Endothelial cell of umbilical vein (primary cell): ENCODE measurements around the gene PET100. TPM values are rescaled to one million over a fixed set of nuclear protein-coding genes. Genes with fewer than 3 reads are reported as not detected.

ENCODE experiments used
- BruUV-seq: library from RNA; stranded (reverse); fragments of 400-500 nt; replicated peaks from 2 replicates; lab custom pipeline; 2021; lab: Mats Ljungman, UMichigan
- CTCF ChIA-PET: fragments of 300-600, 350-600 bp; sonication (Branson Sonifier 250); formaldehyde crosslinking; loops from one replicate; lab custom pipeline; 2021; ENCODE audit warnings: antibody characterized with exemption, inconsistent platforms; lab: Charles Lee
- POLR2A ChIA-PET: fragments of 300-600, 350-600 bp; sonication (Branson Sonifier 250); formaldehyde crosslinking; loops from one replicate; lab custom pipeline; 2021; ENCODE audit warnings: antibody characterized with exemption, inconsistent platforms; lab: Charles Lee
- DNase-seq: peaks from one replicate; pipeline ENCODE4 v3.0.0-alpha.2; 2011; ENCODE audit warnings: low read depth, low spot score
- FAIRE-seq: peaks from 2 replicates; lab custom pipeline; 2011; peaks lifted over from hg19 to GRCh38; lab: Jason Lieb, UNC
- H2AFZ ChIP-seq: 2 replicates; pipeline ENCODE4 v1.6.0; 2012; ENCODE audit warnings: low read depth, low read length, control low read depth, inconsistent platforms
- H3K27ac ChIP-seq: 2 replicates; pipeline ENCODE4 v1.5.1; 2011; ENCODE audit warnings: low read depth, mild to moderate bottlenecking, control low read depth, low read length, moderate library complexity; ENCODE audit not compliant: insufficient read depth
- H3K27me3 ChIP-seq, 2 experiments: 2 replicates each; pipeline versions ENCODE4 v1.6.0 to v1.6.1; 2011; ENCODE audit warnings: low read length in 2 of 2, mixed read lengths in 1 of 2; ENCODE audit not compliant: control insufficient read depth in 2 of 2, insufficient read depth in 2 of 2
- H3K36me3 ChIP-seq, 2 experiments: 2 replicates in 1 of 2; 3 replicates in 1 of 2; pipeline ENCODE4 v1.5.1; 2011; ENCODE audit warnings: low read length in 2 of 2, mild to moderate bottlenecking in 1 of 2, moderate library complexity in 1 of 2; ENCODE audit not compliant: control insufficient read depth in 2 of 2, insufficient read depth in 2 of 2; ENCODE audit errors: extremely low read depth in 1 of 2
- H3K4me1 ChIP-seq: 3 replicates; pipeline ENCODE4 v1.5.1; 2011; ENCODE audit warnings: mild to moderate bottlenecking, low read length; ENCODE audit not compliant: control insufficient read depth, insufficient read depth; ENCODE audit errors: extremely low read depth
- H3K4me2 ChIP-seq: 2 replicates; pipeline ENCODE4 v1.6.1; 2011; ENCODE audit warnings: low read length, control low read depth, mixed read lengths; ENCODE audit not compliant: insufficient read depth
- H3K4me3 ChIP-seq, 3 experiments: fragments of 200-600 bp in 1 of 3; sonication (generic), shearing (Covaris generic) in 1 of 3; replicated peaks in 1 of 3; 2 replicates each; pipeline ENCODE4 v1.5.1; 2011 to 2016; ENCODE audit warnings: control low read depth in 3 of 3, low read length in 3 of 3, mild to moderate bottlenecking in 2 of 3, inconsistent platforms in 1 of 3, low read depth in 1 of 3, moderate library complexity in 1 of 3; ENCODE audit not compliant: insufficient read depth in 1 of 3
- H3K79me2 ChIP-seq: 2 replicates; pipeline ENCODE4 v1.6.0; 2012; ENCODE audit warnings: low read length, inconsistent platforms; ENCODE audit not compliant: control insufficient read depth, insufficient read depth
- H3K9ac ChIP-seq: replicated peaks from 2 replicates; pipeline ENCODE3; 2011; ENCODE audit warnings: low read length, control low read depth; ENCODE audit not compliant: insufficient read depth; ENCODE audit errors: extremely low read depth
- H3K9me1 ChIP-seq: replicated peaks from 3 replicates; pipeline ENCODE4 v1.6.0; 2011; ENCODE audit warnings: mild to moderate bottlenecking, low read length; ENCODE audit not compliant: control insufficient read depth, insufficient read depth; ENCODE audit errors: extremely low read depth
- H3K9me3 ChIP-seq: replicated peaks from 2 replicates; pipeline ENCODE4 v1.5.1; 2012; ENCODE audit warnings: low read length, inconsistent platforms; ENCODE audit not compliant: control insufficient read depth, insufficient read depth
- H4K20me1 ChIP-seq: replicated peaks from 2 replicates; pipeline ENCODE3; 2011; ENCODE audit warnings: mild to moderate bottlenecking, low read length; ENCODE audit not compliant: control insufficient read depth, insufficient read depth; ENCODE audit errors: extremely low read depth
- EZH2 ChIP-seq: IDR thresholded peaks from 2 replicates; pipeline ENCODE4 v1.6.1; 2012; ENCODE audit warnings: borderline replicate concordance, low read depth, mild to moderate bottlenecking, moderate library complexity, low read length, inconsistent platforms; ENCODE audit not compliant: severe bottlenecking
- FOS ChIP-seq: IDR thresholded peaks from 2 replicates; pipeline ENCODE4 v1.6.1; 2011; ENCODE audit warnings: mild to moderate bottlenecking, low read length, moderate library complexity, borderline replicate concordance; ENCODE audit not compliant: insufficient read depth
- GATA2 ChIP-seq: IDR thresholded peaks from 2 replicates; pipeline ENCODE4 v1.7.0; 2011; ENCODE audit warnings: low read depth, mild to moderate bottlenecking, moderate library complexity, mixed read lengths, low read length; ENCODE audit not compliant: insufficient read length, insufficient read depth
- JUN ChIP-seq: IDR thresholded peaks from 2 replicates; pipeline ENCODE4 v1.6.1; 2011; ENCODE audit warnings: borderline replicate concordance, low read depth; ENCODE audit not compliant: insufficient read length, insufficient read depth
- MYC ChIP-seq: IDR thresholded peaks from one replicate; pipeline ENCODE4 v1.6.1; 2011; ENCODE audit warnings: mild to moderate bottlenecking, low read depth, low read length
- POLR2A ChIP-seq: IDR thresholded peaks from 2 replicates; pipeline ENCODE4 v1.6.1; 2012; ENCODE audit warnings: low read depth, mild to moderate bottlenecking, control low read depth, low read length
- POLR2AphosphoS5 ChIP-seq: IDR thresholded peaks from 2 replicates; pipeline ENCODE4 v1.6.1; 2012; ENCODE audit warnings: low read depth, mild to moderate bottlenecking, control low read depth, low read length, moderate library complexity; ENCODE audit not compliant: insufficient read depth
- dilution Hi-C: fragments of 300-500 bp; cut with MboI; formaldehyde crosslinking; loops from one replicate; pipeline ENCODE4 v1.15.0; 2019; ENCODE audit warnings: low sequenced_read_pairs; ENCODE audit not compliant: extremely low pct_ligation_motif_present
- intact Hi-C: fragments of 100-400 bp; cut with micrococcal nuclease; formaldehyde crosslinking; loops from one replicate; pipeline ENCODE4 v1.10.0; 2022
- polyA plus RNA-seq, 4 experiments: library from polyadenylated mRNA; depleted of rRNA in 3 of 4; stranded (reverse) in 3 of 4; unstranded in 1 of 4; fragments of >200 nt; gene quantifications; 2 replicates each; pipeline versions ENCODE4 v1.2.1 to v1.2.3, GENCODE V29; 2011 to 2012; ENCODE audit warnings: missing spikeins in 1 of 4
- total RNA-seq: library from RNA; stranded (reverse); gene quantifications from 2 replicates; pipeline ENCODE4 v1.2.3, GENCODE V29; 2021
- TF ChIP-seq, protein P1 (sequence below), 2 donors: IDR thresholded peaks; 1 replicate in 1 of 2; 2 replicates in 1 of 2; pipeline ENCODE4 v1.5.1; 2011; ENCODE audit warnings: low read length in 2 of 2, mild to moderate bottlenecking in 2 of 2, moderate library complexity in 2 of 2, control low read depth in 1 of 2, inconsistent platforms in 1 of 2, low read depth in 1 of 2; ENCODE audit not compliant: insufficient read depth in 1 of 2; ENCODE audit errors: extremely low read depth in 1 of 2
- TF ChIP-seq, protein P2 (sequence below): IDR thresholded peaks from 2 replicates; pipeline ENCODE4 v1.6.1; 2011; ENCODE audit not compliant: insufficient read depth, insufficient read length

Gene PET100
- total and polyA plus RNA-seq, 2 donors (not counting 3 experiments of a cell fraction or from before 2014, with no cell fraction given), result 55.0 to 172 TPM

DNA sequence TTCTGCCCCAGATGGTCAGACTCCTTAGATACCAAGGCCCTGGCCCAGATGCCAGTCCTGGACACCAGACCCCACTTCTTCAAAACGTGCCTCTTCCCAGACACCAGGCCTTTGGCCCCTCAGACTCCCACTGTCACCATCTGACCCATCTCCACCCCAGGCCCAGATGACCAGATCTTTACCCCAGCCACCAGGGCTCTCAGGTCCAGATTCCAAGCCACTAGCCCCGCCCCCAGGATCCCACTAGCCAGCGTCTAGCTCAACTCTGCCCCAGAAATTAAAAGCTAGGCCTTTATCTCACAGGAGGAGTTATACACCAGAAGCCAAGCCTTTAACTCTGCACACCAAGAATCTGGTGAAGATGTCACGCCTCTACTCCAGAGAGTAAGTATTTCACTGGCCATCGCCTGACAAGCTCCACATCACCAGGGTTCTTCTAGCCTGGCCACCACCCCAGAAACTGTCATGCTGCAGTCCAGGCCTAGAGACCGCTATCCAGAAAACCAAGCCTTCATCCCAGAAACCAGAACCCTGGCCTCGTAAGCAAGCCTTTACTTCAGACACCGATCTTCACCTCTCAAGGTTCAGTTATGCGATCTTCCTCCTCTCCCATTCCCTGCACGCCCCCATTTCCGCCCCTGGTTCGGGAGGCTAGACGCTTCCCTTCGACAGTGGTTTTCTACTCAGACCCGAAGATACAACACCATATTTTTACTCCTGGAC lies 843 bp upstream of the PET100 start:
- POLR2A ChIA-PET, result interaction anchor here (0.6 kb wide), 1 partner anchor 586 kb away, joined by 4 read pairs; no protein-coding TSS in a partner anchor
- FAIRE-seq, result no peak
- BruUV-seq, result TSS peak; percentile 70

DNA sequence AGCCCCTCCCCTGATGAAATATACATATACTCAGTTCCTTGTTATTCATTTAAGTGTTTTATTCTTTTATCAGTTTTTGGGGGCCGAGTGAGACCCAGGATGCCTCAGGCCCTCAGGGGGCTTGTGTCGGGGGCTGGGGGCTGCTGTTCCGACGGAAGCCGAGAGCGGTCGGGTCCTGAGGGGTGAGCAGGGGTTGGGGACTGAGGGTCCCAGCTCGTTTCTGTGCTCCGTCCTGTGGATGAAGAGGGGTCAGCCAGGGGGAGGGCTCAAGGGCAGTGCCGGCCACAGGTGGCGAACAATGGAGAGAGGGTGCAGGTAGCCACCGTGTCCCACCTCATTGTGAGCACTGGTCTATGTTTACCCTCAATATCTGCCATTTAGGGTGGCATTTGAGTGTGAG lies 2.0 kb downstream of the PET100 start:
- Histone ChIP-seq H4K20me1 (no peaks in the 10 kb centered on the region), H2AFZ (no peak overlapping the region), H3K9me1 (no peaks in the 10 kb centered on the region), H3K4me2 (no peak overlapping the region), H3K36me3 (peaks cover 0 to 4% of the 10 kb centered on the region in 2 experiments), H3K27ac (no peak overlapping the region), H3K9me3 (no peaks in the 10 kb centered on the region), H3K27me3 (no peaks in the 10 kb centered on the region), H3K4me3 (no peak overlapping the region), H3K9ac (no peak overlapping the region), H3K4me1 (peaks cover 17% of the 10 kb centered on the region), H3K79me2 (peaks cover 38% of the 10 kb centered on the region)
- ChIA-PET POLR2A (no interaction called here), CTCF (no interaction called here)
- TF ChIP-seq, protein P1, sequence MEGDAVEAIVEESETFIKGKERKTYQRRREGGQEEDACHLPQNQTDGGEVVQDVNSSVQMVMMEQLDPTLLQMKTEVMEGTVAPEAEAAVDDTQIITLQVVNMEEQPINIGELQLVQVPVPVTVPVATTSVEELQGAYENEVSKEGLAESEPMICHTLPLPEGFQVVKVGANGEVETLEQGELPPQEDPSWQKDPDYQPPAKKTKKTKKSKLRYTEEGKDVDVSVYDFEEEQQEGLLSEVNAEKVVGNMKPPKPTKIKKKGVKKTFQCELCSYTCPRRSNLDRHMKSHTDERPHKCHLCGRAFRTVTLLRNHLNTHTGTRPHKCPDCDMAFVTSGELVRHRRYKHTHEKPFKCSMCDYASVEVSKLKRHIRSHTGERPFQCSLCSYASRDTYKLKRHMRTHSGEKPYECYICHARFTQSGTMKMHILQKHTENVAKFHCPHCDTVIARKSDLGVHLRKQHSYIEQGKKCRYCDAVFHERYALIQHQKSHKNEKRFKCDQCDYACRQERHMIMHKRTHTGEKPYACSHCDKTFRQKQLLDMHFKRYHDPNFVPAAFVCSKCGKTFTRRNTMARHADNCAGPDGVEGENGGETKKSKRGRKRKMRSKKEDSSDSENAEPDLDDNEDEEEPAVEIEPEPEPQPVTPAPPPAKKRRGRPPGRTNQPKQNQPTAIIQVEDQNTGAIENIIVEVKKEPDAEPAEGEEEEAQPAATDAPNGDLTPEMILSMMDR (IDR thresholded peaks at IDR 0.05; ENCODE audit: extremely low read depth in 1 of 2, insufficient read depth in 1 of 2, low read depth in 1 of 2, low read length in 2 of 2), result no peak
- TF ChIP-seq POLR2AphosphoS5, result no peak
- TF ChIP-seq GATA2, result no peak
- no peak for TF ChIP-seq EZH2
- TF ChIP-seq MYC, result no peak
- no peak for TF ChIP-seq POLR2A
- no peak for TF ChIP-seq JUN
- no peak for TF ChIP-seq FOS
- TF ChIP-seq, protein P2, sequence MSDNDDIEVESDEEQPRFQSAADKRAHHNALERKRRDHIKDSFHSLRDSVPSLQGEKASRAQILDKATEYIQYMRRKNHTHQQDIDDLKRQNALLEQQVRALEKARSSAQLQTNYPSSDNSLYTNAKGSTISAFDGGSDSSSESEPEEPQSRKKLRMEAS, result no peak
- no peak for FAIRE-seq
- no peak for DNase-seq
- no TSS peak for BruUV-seq
- intact Hi-C loops (no loop called here), dilution Hi-C loops (no loop called here)

More for the DNA sequence above, 843 bp upstream of the PET100 start:
- Histone ChIP-seq H3K9ac (peak overlapping the region; percentile 93), H4K20me1 (no peaks in the 10 kb centered on the region), H3K9me1 (no peaks in the 10 kb centered on the region), H3K27ac (peak overlapping the region; percentile 57), H3K27me3 (no peaks in the 10 kb centered on the region), H3K9me3 (no peaks in the 10 kb centered on the region), H3K4me1 (peaks cover 16% of the 10 kb centered on the region), H3K79me2 (peaks cover 41% of the 10 kb centered on the region), H2AFZ (peak overlapping the region; percentile 36), H3K4me2 (peak overlapping the region; percentile 93), H3K36me3 (peaks cover 2 to 13% of the 10 kb centered on the region in 2 experiments), H3K4me3 (peak overlapping the region; percentile 73 to 92 (median 86))
- CTCF ChIA-PET, result interaction anchor here (1.2 to 1.8 kb wide), 2 partner anchors 12 to 60 kb away, joined by 4 to 11 read pairs; no protein-coding TSS in a partner anchor
- no peak for TF ChIP-seq MYC
- no peak for TF ChIP-seq EZH2
- TF ChIP-seq POLR2AphosphoS5, result no peak
- no peak for TF ChIP-seq FOS
- intact Hi-C loops, result loop anchor here (1.0 to 2.0 kb wide), 5 partner anchors 9 to 292 kb away; partner anchors contain the start of genes PNPLA6, SNAPC2, STXBP2 and TRAPPC5
- dilution Hi-C loops, result no loop called here
- peak; percentile 7 for DNase-seq
